Jurkat, Clone E6-1 (cell line): ENCODE results near the gene ZNF112. TPM values are rescaled to one million over a fixed set of nuclear protein-coding genes. Genes with fewer than 3 reads are reported as not detected.
"Not testable (repeated sequence)": the region's sequence is repeated elsewhere in the genome, so short reads cannot be mapped to it uniquely, and the experiment has no call there.

ENCODE experiments used
- DNase-seq: peaks from one replicate; pipeline ENCODE4 v3.0.0-alpha.2; 2011; ENCODE audit warnings: low read depth, low spot score
- H3K4me3 ChIP-seq: 2 replicates; pipeline ENCODE4 v1.5.1; 2011; ENCODE audit warnings: mild to moderate bottlenecking, low read length, control low read depth, moderate library complexity
- polyA plus RNA-seq: library from polyadenylated mRNA; unstranded; fragments of >200 nt; gene quantifications from one replicate; pipeline ENCODE4 v1.2.1, GENCODE V29; 2012; ENCODE audit warnings: missing spikeins; ENCODE audit not compliant: insufficient read length, insufficient read depth

The ZNF112 gene
- polyA plus RNA-seq: not detected

DNA sequence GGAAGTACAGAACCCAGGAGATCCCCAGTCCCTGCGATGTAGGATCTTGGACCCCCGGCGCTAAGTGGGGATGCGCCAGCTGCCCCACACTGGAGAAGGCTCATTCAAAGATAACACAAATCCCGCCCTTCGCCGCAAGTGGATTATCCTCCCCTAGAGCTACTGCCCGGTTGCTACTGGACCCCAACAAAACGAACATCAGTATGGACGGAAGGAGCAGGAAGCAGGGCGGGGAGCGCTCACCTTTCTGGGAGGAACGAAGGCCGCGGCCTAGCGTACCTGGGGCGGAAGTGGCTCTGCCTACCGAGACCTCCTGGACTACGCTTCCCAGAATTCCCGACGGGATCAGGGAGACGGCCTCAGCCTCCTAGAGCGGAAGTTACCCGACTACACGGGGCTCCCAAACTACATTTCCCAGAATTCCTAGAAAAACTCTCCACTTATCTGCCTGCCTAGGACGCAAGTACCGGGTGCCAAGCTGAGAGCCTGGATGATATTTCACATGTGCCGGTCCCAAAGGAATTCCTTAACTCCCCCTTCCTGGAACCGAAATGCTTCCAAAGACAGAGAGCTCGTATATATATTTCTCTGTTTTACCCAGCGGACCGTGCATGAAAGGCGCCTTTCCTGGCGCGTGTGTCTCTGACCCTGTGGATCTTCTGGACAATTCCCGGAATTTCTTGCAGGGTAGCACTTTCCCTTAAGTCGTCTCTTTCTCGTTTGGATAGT is at the start of gene ZNF112:
Gene ZNF112 (minus strand): TSS at position 298 of the 729 bp plus-strand sequence. CDS start 16,141 bp downstream, outside the sequence.
- H3K4me3 ChIP-seq: no peak within 1 kb of the TSS
- DNase-seq: no peak

DNA sequence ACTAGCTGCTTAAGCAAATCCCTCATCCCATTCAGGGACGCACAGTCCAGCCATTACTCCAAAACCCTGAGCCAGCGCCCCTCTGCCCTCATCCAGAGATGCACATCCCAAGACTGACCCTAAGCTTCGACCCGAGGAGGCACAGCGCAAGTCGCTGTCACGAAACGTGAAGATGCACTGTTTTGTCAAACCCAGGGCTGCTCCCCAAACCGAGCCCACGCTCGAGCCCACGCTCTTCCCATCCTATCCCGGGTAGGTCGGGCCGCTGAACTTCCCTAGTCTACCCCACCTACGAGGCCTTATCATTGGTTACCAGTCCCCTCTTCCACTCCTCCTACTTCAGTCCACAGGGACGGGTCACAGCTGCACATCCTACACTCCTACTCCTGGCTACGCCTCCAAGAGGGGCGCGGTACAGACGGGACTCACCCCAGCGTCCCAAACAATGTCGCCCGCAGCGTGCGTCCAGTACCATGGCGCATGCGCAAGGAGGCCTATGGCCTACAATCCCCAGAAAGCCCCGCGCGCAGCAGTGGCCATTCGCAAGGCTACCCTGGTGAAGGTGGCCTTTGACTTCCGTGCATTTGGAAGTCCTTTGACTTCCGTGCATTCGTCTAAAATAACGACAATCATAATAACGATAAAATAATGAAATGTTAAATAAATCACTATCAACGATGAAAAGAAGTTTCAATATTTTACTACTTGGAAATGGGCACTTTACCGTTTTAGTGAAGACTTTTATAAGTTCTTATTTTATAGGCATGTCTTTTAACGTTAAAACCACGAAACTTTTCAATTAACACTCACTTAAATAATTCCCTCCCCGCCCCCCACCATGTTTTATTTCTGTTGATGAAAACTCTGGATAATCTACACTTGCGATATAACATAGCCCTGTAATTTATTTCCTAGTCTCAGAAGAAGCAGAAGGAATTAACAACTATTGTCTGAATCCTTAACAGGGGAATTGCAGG is 44.9 kb upstream of the ZNF112 start, which contains the start of gene ZNF285:
Gene ZNF285 (minus strand): TSS at position 470 of the 977 bp plus-strand sequence. CDS start 4,395 bp downstream, outside the sequence.
- H3K4me3 ChIP-seq: no peak within 1 kb of the TSS
- no peak for DNase-seq

DNA sequence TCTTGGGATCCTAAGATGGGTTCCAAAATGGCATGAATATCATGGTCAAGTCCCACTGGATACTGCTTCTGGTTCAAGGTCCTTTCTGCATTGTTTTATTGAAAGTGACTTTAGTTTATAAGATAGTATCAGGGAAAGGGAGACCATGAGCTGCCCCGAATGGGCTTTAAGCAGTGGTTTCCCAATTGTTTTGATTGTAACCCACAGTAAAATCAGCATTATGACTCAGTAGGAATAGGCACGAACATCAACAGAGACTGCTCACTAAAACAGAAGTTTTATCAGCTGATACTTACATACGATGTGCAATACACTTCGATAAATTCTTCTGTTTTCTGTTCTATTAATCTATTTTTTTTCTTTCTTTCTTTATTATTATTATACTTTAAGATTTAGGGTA is 32.8 kb upstream of the ZNF112 start:
- DNase-seq, H3K4me3 ChIP-seq: not testable (repeated sequence)

- DNase-seq: no peak
- no peak overlapping the region for H3K4me3 ChIP-seq
These were observed 18.3 kb upstream of the ZNF112 start for GRCh38 chr19:44374789-44375188.

DNA sequence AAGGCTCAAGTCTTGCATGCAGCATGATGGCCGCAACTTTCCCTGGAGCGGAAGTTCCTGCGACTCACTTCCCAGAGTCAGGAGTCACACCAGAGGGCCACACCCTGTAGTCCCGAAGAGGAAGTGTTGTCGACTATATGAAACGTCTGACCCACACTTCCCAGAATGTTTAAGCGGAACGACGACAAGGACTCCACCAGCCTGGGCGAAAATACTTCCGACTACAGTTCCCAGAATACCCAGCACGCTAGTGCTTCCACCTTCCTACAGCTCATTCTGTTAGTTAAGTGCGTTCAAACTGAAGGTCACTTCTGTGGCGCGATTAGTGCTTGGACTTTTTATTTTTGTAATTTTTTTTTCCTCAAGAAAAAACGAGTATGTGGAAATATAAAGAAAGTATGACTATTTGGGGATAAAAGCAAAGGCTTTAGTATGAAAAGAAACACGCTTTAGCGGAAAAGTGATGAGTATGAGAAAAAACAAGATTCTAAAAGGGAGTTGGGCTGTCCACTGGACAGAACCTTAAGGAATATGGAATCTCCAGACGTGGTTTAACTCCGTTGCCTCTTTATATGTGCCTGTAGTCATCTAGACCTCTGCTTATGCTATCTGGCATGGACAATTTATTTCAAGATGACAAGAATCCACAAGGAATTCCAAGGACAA is 15.5 kb upstream of the ZNF112 start:
- no peak overlapping the region for H3K4me3 ChIP-seq
- DNase-seq: no peak

DNA sequence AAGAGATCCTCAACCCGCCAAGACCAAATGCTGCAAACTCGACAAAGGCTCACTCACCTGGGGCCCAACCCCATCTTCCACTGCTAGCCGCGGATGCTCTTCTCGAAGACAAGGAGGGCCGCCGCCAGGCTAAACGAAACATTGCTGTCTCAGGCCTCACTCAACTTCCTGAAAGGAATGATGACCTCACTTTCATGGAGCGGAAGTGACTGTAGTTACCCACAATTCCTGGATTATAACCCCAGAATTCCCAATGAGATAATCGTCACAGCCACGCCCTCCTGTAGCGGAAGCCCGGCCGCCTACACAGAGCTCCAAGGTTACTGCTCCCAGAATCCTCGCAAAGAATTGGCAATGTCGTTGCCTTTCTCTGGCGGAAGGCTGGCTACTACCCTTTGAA is 10.5 kb upstream of the ZNF112 start:
- DNase-seq: no peak

DNA sequence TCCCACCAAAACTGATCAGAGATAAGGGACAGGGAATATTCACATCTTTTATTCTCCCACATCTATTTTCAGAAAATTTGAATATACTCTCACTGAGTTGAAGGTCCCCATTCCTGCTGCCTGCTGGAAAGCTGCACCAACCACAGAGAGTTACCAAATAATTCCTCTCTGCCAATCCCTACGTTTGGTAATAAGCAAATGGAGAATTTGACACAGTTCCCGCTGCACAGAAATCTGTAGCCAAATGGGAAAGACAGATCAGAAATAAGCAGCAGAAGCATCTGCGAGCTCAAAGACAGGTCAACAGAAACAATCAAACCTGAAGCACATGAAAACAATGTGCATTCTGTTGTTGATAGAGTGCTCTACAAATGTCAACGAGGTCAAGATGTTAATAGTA is 9.9 kb downstream of the ZNF112 start:
- no peak overlapping the region for H3K4me3 ChIP-seq
- DNase-seq: no peak

More for the DNA sequence above, 10.5 kb upstream of the ZNF112 start:
- no peak overlapping the region for H3K4me3 ChIP-seq

DNA sequence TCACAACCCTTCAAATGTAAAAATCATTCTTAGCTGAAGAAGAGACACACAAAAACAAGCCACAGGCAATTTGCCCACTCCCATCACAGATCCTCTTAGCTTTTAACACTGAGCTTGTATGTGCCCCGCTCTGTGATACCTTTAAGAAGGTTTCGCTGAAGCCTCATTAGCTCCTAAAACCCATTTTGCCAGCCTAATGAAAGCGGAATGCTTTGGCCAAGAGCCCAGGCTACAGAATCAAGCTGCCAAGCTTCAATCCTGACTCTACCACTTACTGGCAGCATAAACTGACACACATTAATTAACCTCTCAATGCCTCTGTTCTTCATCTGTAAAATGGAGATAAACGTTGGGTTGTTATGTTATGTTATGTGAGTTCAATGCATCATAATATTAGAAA is 10.5 kb downstream of the ZNF112 start:
- no peak for DNase-seq
- H3K4me3 ChIP-seq: no peak overlapping the region

DNA sequence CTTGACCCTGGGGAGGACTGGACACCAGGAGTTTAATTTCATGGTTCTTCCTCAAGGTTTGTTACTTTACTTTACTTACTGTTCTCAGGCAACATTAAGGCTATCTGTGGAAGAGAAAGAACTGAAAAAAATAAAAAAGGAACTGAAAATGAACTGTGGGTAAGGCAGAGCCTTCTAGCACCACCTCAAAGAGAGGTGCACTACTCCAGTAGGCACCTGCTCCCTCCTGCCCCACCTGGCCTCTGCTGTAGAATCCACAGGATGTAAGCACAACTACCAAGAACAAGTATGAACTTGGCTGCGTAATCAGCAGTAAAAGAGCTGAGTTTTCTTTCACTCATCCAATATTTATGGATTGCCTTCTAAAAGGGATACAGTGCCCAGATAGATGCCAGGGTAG is 12.2 kb downstream of the ZNF112 start:
- H3K4me3 ChIP-seq: no peak overlapping the region
- DNase-seq: no peak

GRCh38 chr19:44341794-44342193 is 14.7 kb downstream of the ZNF112 start:
- no peak overlapping the region for H3K4me3 ChIP-seq
- DNase-seq: no peak

DNA sequence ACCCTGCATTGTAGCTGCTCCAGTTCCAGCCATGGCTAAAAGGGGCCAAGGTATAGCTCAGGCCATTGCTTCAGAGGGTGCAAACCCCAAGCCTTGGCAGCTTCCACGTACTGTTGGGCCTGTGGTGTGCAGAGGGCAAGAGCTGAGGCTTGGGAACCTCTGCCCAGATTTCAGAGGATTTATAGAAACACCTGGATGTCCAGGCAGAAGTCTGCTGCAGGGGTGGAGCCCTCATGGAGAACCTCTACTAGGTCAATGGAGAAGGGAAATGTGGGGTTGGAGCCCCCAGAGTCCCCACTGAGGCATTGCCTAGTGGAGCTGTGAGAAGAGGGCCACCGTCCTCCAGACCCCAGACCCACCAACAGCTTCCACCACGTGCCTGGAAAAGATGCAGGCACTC is 21.8 kb downstream of the ZNF112 start:
- H3K4me3 ChIP-seq, DNase-seq: not testable (repeated sequence)

- DNase-seq: no peak
These were observed 24.3 kb downstream of the ZNF112 start for GRCh38 chr19:44332145-44332544.

DNA sequence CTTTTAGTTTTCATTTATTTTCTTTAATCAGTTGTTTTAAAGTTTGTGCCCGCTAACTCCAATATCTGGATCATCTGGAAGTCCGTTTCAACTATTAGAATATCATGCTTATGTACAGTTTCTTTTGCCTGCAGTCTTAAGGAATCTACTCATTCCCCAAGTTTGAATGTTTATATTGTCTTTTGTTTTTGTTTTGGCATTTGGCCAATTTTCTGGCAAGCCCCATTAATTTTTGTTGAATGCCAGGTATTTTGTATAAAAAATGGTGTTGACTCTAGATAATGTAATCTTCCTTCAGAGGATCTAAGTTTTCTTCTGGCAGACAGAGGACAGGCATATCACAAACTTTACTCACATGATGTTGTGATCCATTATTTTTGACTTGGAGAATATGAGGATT is 40.6 kb downstream of the ZNF112 start:
- DNase-seq: no peak

More at GRCh38 chr19:44332145-44332544, 24.3 kb downstream of the ZNF112 start:
- H3K4me3 ChIP-seq: no peak overlapping the region

GRCh38 chr19:44313231-44313630 is 43.2 kb downstream of the ZNF112 start:
- no peak overlapping the region for H3K4me3 ChIP-seq
- no peak for DNase-seq

More for the DNA sequence above, 40.6 kb downstream of the ZNF112 start:
- H3K4me3 ChIP-seq: no peak overlapping the region

DNA sequence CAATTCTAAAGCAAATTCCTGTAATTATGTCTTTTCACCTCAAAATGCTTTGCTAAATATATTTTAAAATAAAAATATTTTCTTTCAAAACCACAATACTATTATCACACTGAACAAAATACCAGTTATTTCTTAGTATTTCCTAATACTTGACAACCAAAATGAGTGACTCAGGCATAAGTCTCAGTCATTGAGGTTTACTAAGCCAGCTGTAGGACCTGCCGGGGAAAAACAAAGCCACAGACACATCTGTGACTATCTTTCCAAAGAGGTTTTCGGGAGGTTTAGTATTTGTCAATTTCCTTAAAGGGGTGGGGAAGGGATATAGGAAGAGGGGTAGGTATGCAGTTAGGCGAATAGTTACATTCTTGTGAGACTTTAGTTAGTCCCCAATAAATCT is 48.5 kb downstream of the ZNF112 start:
- no peak for DNase-seq
- H3K4me3 ChIP-seq: no peak overlapping the region

- DNase-seq: no peak
- no peak overlapping the region for H3K4me3 ChIP-seq
These were observed 50.2 kb downstream of the ZNF112 start for GRCh38 chr19:44306283-44306682.

DNA sequence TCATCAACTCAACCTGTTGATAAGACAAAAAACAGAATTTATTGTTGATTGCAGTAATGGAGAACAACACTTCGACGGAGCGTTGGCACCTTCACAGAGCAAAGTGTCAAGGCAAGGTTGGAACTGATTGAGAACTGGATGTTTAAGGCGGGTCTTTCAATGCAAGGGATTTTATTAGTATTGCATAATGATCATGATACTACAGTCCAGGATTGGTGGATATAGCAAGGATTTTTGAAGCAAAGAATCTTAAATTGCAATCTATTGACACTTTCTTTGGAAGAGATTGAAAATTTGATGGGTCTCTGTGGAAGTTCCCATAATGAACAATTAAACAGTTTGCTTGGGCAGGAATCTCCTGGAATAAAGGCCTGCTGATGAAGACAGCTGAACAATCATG is 51.0 kb downstream of the ZNF112 start:
- no peak for DNase-seq
- peak overlapping the region; percentile 87; the same call in 1 of the 2 replicates for H3K4me3 ChIP-seq

DNA sequence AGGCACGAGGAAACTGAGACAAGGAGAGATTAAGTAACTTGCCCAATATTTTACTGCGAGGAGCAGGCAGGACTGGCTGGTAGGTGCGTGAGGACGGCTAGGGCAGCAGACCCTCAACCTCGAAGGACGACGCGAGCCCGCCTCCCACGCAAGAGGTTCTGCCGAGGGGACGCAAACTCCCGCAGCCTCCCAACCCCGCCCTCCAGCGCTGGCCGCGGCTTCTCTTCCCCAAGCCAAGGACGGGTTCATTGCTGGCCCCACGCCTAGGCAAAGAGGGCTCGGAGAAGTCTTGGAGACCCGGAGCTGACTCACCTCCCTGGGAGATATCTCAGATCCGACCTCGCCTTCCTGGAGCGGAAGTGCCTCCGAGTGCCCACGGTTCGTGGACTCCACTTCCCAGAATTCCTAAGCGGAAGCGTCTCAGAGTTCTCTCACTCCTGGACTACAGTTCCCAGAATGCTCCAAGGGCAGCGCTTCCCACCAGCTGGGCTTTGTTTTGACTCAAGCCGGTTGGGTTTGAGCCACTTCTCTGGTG is 51.8 kb downstream of the ZNF112 start, which contains the start of gene ZNF235:
Gene ZNF235 (minus strand): TSS at position 367 of the 535 bp plus-strand sequence. CDS start 1,621 bp downstream, outside the sequence.
- H3K4me3 ChIP-seq: peak within 1 kb of the TSS; percentile 87
- DNase-seq: peak; percentile 89
